Calu3 (cell line): ENCODE results near the gene ATOH8. TPM values are rescaled to one million over a fixed set of nuclear protein-coding genes. Genes with fewer than 3 reads are reported as not detected.

Source experiments
- BruUV-seq: library from RNA; stranded (reverse); fragments of 400-500 nt; replicated peaks from 2 replicates; lab custom pipeline; 2021; lab: Mats Ljungman, UMichigan
- CTCF ChIA-PET: fragments of 300-600 bp; sonication (Branson Sonifier 250); formaldehyde crosslinking; loops from one replicate; lab custom pipeline; 2022; ENCODE audit warnings: antibody characterized with exemption; lab: Charles Lee
- DNase-seq: peaks from one replicate; pipeline ENCODE4 v3.0.0; 2022
- H3K27ac Mint-ChIP-seq: one replicate; pipeline ENCODE4 v1.8.0; 2022; ENCODE audit warnings: mixed read lengths; ENCODE audit not compliant: unreplicated experiment
- H3K27me3 Mint-ChIP-seq: one replicate; pipeline ENCODE4 v1.8.0; 2022; ENCODE audit warnings: mixed read lengths; ENCODE audit not compliant: unreplicated experiment
- H3K36me3 Mint-ChIP-seq: one replicate; pipeline ENCODE4 v1.8.0; 2022; ENCODE audit warnings: mild to moderate bottlenecking, moderate library complexity, mixed read lengths; ENCODE audit not compliant: insufficient read depth, unreplicated experiment
- H3K4me1 Mint-ChIP-seq: one replicate; pipeline ENCODE4 v1.8.0; 2022; ENCODE audit warnings: mild to moderate bottlenecking, low read depth, mixed read lengths; ENCODE audit not compliant: unreplicated experiment
- H3K4me3 Mint-ChIP-seq: one replicate; pipeline ENCODE4 v1.8.0; 2022; ENCODE audit warnings: mild to moderate bottlenecking, low read depth, moderate library complexity, mixed read lengths; ENCODE audit not compliant: unreplicated experiment
- H3K9me3 Mint-ChIP-seq: one replicate; pipeline ENCODE4 v1.8.0; 2022; ENCODE audit warnings: low read depth, mixed read lengths; ENCODE audit not compliant: unreplicated experiment
- CTCF ChIP-seq: fragments of 200-600 bp; IDR thresholded peaks from one replicate; pipeline ENCODE4 v1.8.0; 2022; ENCODE audit warnings: antibody characterized with exemption; ENCODE audit not compliant: unreplicated experiment
- intact Hi-C: fragments of 100-400 bp; cut with micrococcal nuclease; formaldehyde crosslinking; loops from one replicate; pipeline ENCODE4 v1.10.0; 2022; ENCODE audit not compliant: unreplicated experiment
- total RNA-seq: library from RNA; stranded (reverse); gene quantifications from 2 replicates; pipeline ENCODE4 v1.2.3, GENCODE V29; 2022

Gene ATOH8
- total RNA-seq, 1 experiment from 2014 or later: 0.19 TPM

- Mint-ChIP-seq H3K4me3 (no peak overlapping the region), H3K36me3 (no peaks in the 10 kb centered on the region), H3K4me1 (peaks cover 19% of the 10 kb centered on the region), H3K27me3 (peaks cover 46% of the 10 kb centered on the region), H3K9me3 (no peaks in the 10 kb centered on the region), H3K27ac (no peak overlapping the region)
- no peak for TF ChIP-seq CTCF
- CTCF ChIA-PET: interaction anchor here (0.5 kb wide), 1 partner anchor 20 kb away, joined by 3 read pairs; no protein-coding TSS in a partner anchor
- intact Hi-C loops: no loop called here
- no TSS peak for BruUV-seq
- DNase-seq: peak; percentile 24
Measured at GRCh38 chr2:85765081-85765731, 11.4 kb downstream of the ATOH8 start.

- peaks cover 26% of the 10 kb centered on the region for H3K4me1 Mint-ChIP-seq
- H3K27ac Mint-ChIP-seq: no peak overlapping the region
- DNase-seq: no peak
- BruUV-seq: no TSS peak
- CTCF ChIA-PET: no interaction called here
- no peak for TF ChIP-seq CTCF
- H3K36me3 Mint-ChIP-seq: no peaks in the 10 kb centered on the region
- H3K27me3 Mint-ChIP-seq: peaks cover 46% of the 10 kb centered on the region
- H3K4me3 Mint-ChIP-seq: no peak overlapping the region
- no peaks in the 10 kb centered on the region for H3K9me3 Mint-ChIP-seq
- intact Hi-C loops: no loop called here
Measured at GRCh38 chr2:85766229-85766628, 12.4 kb downstream of the ATOH8 start.

- no peak overlapping the region for H3K4me3 Mint-ChIP-seq
- H3K9me3 Mint-ChIP-seq: no peaks in the 10 kb centered on the region
- H3K36me3 Mint-ChIP-seq: no peaks in the 10 kb centered on the region
- no peak overlapping the region for H3K27ac Mint-ChIP-seq
- no TSS peak for BruUV-seq
- intact Hi-C loops: no loop called here
- H3K27me3 Mint-ChIP-seq: peaks cover 31% of the 10 kb centered on the region
- DNase-seq: no peak
- TF ChIP-seq CTCF: no peak
- CTCF ChIA-PET: interaction anchor here (0.6 to 5.6 kb wide), 2 partner anchors 26 to 87 kb away, joined by 3 to 22 read pairs; no protein-coding TSS in a partner anchor
- peaks cover 43% of the 10 kb centered on the region for H3K4me1 Mint-ChIP-seq
Measured at GRCh38 chr2:85767803-85768665, 14.2 kb downstream of the ATOH8 start.

- Mint-ChIP-seq H3K9me3 (no peaks in the 10 kb centered on the region), H3K4me3 (no peak overlapping the region), H3K27ac (no peak overlapping the region), H3K4me1 (peaks cover 43% of the 10 kb centered on the region), H3K27me3 (peaks cover 24% of the 10 kb centered on the region), H3K36me3 (no peaks in the 10 kb centered on the region)
- DNase-seq: no peak
- intact Hi-C loops: no loop called here
- CTCF ChIA-PET: interaction anchor here (0.6 to 5.6 kb wide), 2 partner anchors 27 to 87 kb away, joined by 3 to 22 read pairs; no protein-coding TSS in a partner anchor
- BruUV-seq: no TSS peak
- no peak for TF ChIP-seq CTCF
Measured at GRCh38 chr2:85768713-85769112, 14.9 kb downstream of the ATOH8 start.
